WTC11 (cell line): ENCODE data around the gene KRTAP10-4. TPM values are rescaled to one million over a fixed set of nuclear protein-coding genes. Genes with fewer than 3 reads are reported as not detected.

Experiments
- ATAC-seq: fragments of 200-7000 bp; cut with Tn5 transposase; 2 replicates; pipeline ENCODE4 v1.10.0; 2021; ENCODE audit warnings: mild to moderate bottlenecking, moderate library complexity
- CTCF ChIA-PET: fragments of 300-600 bp; sonication (Branson Sonifier 250); formaldehyde crosslinking; loops from one replicate; lab custom pipeline; 2021; ENCODE audit warnings: antibody characterized with exemption; lab: Charles Lee
- POLR2A ChIA-PET: fragments of 350-600 bp; sonication (Branson Sonifier 250); formaldehyde crosslinking; loops from one replicate; lab custom pipeline; 2021; ENCODE audit warnings: antibody characterized with exemption; lab: Charles Lee
- DNase-seq: peaks from one replicate; pipeline ENCODE4 v3.0.0; 2021; ENCODE audit warnings: low spot score
- H3K27ac Mint-ChIP-seq: 2 replicates; pipeline ENCODE4 v1.8.0; 2021; ENCODE audit warnings: mixed read lengths
- H3K27me3 Mint-ChIP-seq: 2 replicates; pipeline ENCODE4 v1.8.0; 2021; ENCODE audit warnings: low read depth, mild to moderate bottlenecking, moderate library complexity, mixed read lengths
- H3K36me3 Mint-ChIP-seq: 2 replicates; pipeline ENCODE4 v1.8.0; 2021; ENCODE audit warnings: mixed read lengths
- H3K4me1 Mint-ChIP-seq: 2 replicates; pipeline ENCODE4 v1.8.0; 2022; ENCODE audit warnings: mixed read lengths
- H3K4me3 Mint-ChIP-seq: 2 replicates; pipeline ENCODE4 v1.8.0; 2021; ENCODE audit warnings: mild to moderate bottlenecking, moderate library complexity, mixed read lengths
- H3K9me3 Mint-ChIP-seq: 2 replicates; pipeline ENCODE4 v1.8.0; 2021; ENCODE audit warnings: mixed read lengths
- CREM ChIP-seq: sonication (generic); formaldehyde crosslinking; IDR thresholded peaks from 2 replicates; pipeline ENCODE4 v1.8.1; 2022; ENCODE audit warnings: mild to moderate bottlenecking, missing genetic modification reagents, moderate library complexity
- EMX1 ChIP-seq: fragments of 250-450 bp; sonication (Bioruptor Pico); IDR thresholded peaks from 2 replicates; pipeline ENCODE4 v1.8.0; 2021; ENCODE audit warnings: mild to moderate bottlenecking
- FOXJ3 ChIP-seq: sonication (generic); formaldehyde crosslinking; IDR thresholded peaks from 2 replicates; pipeline ENCODE4 v1.9.0; 2021; ENCODE audit warnings: missing genetic modification reagents, mild to moderate bottlenecking, borderline replicate concordance
- GRHL2 ChIP-seq: fragments of 250-450 bp; sonication (Bioruptor Pico); IDR thresholded peaks from 2 replicates; pipeline ENCODE4 v1.8.0; 2022; ENCODE audit warnings: mild to moderate bottlenecking, moderate library complexity; ENCODE audit not compliant: insufficient replicate concordance, severe bottlenecking
- JAZF1 ChIP-seq: fragments of 250-450 bp; sonication (Bioruptor Pico); IDR thresholded peaks from 2 replicates; pipeline ENCODE4 v1.9.0; 2021; ENCODE audit warnings: moderate library complexity, mild to moderate bottlenecking, inconsistent platforms
- JUN ChIP-seq: sonication (generic); formaldehyde crosslinking; IDR thresholded peaks from 2 replicates; pipeline ENCODE4 v1.8.0; 2023; ENCODE audit warnings: mild to moderate bottlenecking, missing genetic modification reagents
- MXD4 ChIP-seq: fragments of 250-450 bp; sonication (Bioruptor Pico); IDR thresholded peaks from 2 replicates; pipeline ENCODE4 v1.8.0; 2021; ENCODE audit warnings: mild to moderate bottlenecking, moderate library complexity, borderline replicate concordance
- NFATC4 ChIP-seq: fragments of 250-450 bp; sonication (Bioruptor Pico); IDR thresholded peaks from 2 replicates; pipeline ENCODE4 v1.9.0; 2021; ENCODE audit warnings: mild to moderate bottlenecking
- NR3C1 ChIP-seq: sonication (generic); formaldehyde crosslinking; conservative IDR thresholded peaks from 2 replicates; pipeline ENCODE4 v1.8.1; 2023; ENCODE audit warnings: low read depth, mild to moderate bottlenecking, missing genetic modification reagents
- TP53 ChIP-seq: sonication (generic); formaldehyde crosslinking; IDR thresholded peaks from 2 replicates; pipeline ENCODE4 v1.8.1; 2023; ENCODE audit warnings: mild to moderate bottlenecking, missing genetic modification reagents
- ZNF671 ChIP-seq: fragments of 250-450 bp; sonication (Bioruptor Pico); IDR thresholded peaks from 2 replicates; pipeline ENCODE4 v1.8.0; 2021; ENCODE audit warnings: mild to moderate bottlenecking
- total RNA-seq: library from RNA; stranded (reverse); gene quantifications from 3 replicates; pipeline ENCODE4 v1.2.3, GENCODE V29; 2021
- TF ChIP-seq, protein P1 (sequence below): sonication (generic); formaldehyde crosslinking; IDR thresholded peaks from 2 replicates; pipeline ENCODE4 v1.8.0; 2022; ENCODE audit warnings: missing genetic modification reagents
- TF ChIP-seq, protein P2 (sequence below): fragments of 250-450 bp; sonication (Bioruptor Pico); conservative IDR thresholded peaks from 2 replicates; pipeline ENCODE4 v1.9.0; 2021; ENCODE audit warnings: mild to moderate bottlenecking
- TF ChIP-seq, protein P3 (sequence below): sonication (generic); formaldehyde crosslinking; IDR thresholded peaks from 2 replicates; pipeline ENCODE4 v1.8.1; 2023; ENCODE audit warnings: mild to moderate bottlenecking, moderate library complexity, missing genetic modification reagents
- TF ChIP-seq, protein P4 (sequence below): sonication (generic); formaldehyde crosslinking; IDR thresholded peaks from 2 replicates; pipeline ENCODE4 v1.8.1; 2023; ENCODE audit warnings: mild to moderate bottlenecking, missing genetic modification reagents, moderate library complexity
- TF ChIP-seq, protein P5 (sequence below): sonication (generic); formaldehyde crosslinking; IDR thresholded peaks from 2 replicates; pipeline ENCODE4 v1.8.1; 2023; ENCODE audit warnings: mild to moderate bottlenecking, missing genetic modification reagents
- TF ChIP-seq, protein P6 (sequence below): sonication (generic); formaldehyde crosslinking; IDR thresholded peaks from 2 replicates; pipeline ENCODE4 v1.8.0; 2023; ENCODE audit warnings: mild to moderate bottlenecking, missing genetic modification reagents
- TF ChIP-seq, protein P7 (sequence below): sonication (generic); formaldehyde crosslinking; IDR thresholded peaks from 2 replicates; pipeline ENCODE4 v1.8.1; 2022; ENCODE audit warnings: low read depth, mild to moderate bottlenecking, moderate library complexity, missing genetic modification reagents, borderline replicate concordance

The KRTAP10-4 gene
- total RNA-seq, 1 experiment from 2014 or later = not detected

DNA sequence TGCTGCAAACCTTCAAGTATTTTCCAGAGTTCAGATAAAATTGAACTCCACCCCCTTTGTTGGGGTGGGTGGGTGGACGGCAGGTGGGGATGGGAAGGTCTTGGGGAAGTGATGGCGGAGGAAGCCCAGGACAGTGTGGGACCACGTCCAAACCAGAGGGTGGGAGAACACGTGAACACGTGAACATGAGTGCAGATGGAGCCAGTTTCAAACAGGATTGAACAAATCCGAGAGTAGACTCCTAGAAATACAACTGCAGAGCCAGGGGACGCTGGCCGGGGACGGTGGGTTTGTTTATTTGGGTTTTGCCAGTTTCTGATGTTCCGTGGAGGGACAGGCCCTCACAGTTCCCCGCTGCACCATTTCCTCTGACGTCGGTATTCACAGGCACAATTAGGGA is 25.1 kb upstream of the KRTAP10-4 start:
- no peak for DNase-seq
- peaks cover 20% of the 10 kb centered on the region for H3K9me3 Mint-ChIP-seq
- TF ChIP-seq NR3C1 (CRISPR knock-in tag) (no peak), EMX1 (CRISPR knock-in tag) (no peak), CREM (CRISPR knock-in tag) (no peak), MXD4 (CRISPR knock-in tag) (no peak), JUN (no peak), JAZF1 (CRISPR knock-in tag) (no peak), ZNF671 (no peak), TP53 (no peak), FOXJ3 (CRISPR knock-in tag) (no peak), GRHL2 (CRISPR knock-in tag) (no peak), NFATC4 (CRISPR knock-in tag) (no peak)
- TF ChIP-seq, protein P1, sequence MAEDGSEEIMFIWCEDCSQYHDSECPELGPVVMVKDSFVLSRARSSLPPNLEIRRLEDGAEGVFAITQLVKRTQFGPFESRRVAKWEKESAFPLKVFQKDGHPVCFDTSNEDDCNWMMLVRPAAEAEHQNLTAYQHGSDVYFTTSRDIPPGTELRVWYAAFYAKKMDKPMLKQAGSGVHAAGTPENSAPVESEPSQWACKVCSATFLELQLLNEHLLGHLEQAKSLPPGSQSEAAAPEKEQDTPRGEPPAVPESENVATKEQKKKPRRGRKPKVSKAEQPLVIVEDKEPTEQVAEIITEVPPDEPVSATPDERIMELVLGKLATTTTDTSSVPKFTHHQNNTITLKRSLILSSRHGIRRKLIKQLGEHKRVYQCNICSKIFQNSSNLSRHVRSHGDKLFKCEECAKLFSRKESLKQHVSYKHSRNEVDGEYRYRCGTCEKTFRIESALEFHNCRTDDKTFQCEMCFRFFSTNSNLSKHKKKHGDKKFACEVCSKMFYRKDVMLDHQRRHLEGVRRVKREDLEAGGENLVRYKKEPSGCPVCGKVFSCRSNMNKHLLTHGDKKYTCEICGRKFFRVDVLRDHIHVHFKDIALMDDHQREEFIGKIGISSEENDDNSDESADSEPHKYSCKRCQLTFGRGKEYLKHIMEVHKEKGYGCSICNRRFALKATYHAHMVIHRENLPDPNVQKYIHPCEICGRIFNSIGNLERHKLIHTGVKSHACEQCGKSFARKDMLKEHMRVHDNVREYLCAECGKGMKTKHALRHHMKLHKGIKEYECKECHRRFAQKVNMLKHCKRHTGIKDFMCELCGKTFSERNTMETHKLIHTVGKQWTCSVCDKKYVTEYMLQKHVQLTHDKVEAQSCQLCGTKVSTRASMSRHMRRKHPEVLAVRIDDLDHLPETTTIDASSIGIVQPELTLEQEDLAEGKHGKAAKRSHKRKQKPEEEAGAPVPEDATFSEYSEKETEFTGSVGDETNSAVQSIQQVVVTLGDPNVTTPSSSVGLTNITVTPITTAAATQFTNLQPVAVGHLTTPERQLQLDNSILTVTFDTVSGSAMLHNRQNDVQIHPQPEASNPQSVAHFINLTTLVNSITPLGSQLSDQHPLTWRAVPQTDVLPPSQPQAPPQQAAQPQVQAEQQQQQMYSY (CRISPR knock-in tag) = no peak
- TF ChIP-seq, protein P2, sequence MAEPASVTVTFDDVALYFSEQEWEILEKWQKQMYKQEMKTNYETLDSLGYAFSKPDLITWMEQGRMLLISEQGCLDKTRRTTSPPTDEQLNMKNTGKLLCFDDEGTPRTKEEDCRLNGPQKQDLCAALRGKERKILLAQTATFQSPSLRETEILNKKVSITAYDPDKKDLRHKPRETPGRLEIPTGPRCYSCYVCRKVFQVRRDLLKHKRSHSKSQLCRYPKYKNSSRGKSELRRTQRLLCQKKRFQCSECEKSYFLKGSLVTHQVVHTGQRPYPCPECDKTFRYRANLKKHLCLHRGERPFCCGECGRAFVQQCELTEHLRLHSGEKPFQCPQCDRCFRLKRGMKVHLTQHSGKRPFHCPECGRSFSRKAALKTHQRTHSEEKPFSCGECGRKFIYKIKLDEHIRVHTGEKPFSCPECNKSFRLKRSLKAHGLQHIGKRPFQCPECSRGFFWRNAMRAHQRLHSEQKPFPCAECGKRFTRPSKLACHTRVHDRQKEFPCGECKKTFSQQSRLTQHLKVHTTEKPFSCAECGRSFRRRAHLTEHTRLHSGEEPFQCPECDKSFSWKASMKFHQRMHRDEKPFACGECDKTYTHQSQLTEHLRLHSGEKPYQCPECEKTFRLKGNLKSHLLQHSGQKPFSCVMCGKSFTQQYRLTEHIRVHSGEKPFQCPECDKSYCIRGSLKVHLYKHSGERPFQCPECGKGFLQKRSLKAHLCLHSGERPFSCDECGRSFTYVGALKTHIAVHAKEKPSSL = no peak
- TF ChIP-seq, protein P3, sequence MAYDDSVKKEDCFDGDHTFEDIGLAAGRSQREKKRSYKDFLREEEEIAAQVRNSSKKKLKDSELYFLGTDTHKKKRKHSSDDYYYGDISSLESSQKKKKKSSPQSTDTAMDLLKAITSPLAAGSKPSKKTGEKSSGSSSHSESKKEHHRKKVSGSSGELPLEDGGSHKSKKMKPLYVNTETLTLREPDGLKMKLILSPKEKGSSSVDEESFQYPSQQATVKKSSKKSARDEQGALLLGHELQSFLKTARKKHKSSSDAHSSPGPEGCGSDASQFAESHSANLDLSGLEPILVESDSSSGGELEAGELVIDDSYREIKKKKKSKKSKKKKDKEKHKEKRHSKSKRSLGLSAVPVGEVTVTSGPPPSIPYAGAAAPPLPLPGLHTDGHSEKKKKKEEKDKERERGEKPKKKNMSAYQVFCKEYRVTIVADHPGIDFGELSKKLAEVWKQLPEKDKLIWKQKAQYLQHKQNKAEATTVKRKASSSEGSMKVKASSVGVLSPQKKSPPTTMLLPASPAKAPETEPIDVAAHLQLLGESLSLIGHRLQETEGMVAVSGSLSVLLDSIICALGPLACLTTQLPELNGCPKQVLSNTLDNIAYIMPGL (CRISPR knock-in tag) = no peak
- TF ChIP-seq, protein P4, sequence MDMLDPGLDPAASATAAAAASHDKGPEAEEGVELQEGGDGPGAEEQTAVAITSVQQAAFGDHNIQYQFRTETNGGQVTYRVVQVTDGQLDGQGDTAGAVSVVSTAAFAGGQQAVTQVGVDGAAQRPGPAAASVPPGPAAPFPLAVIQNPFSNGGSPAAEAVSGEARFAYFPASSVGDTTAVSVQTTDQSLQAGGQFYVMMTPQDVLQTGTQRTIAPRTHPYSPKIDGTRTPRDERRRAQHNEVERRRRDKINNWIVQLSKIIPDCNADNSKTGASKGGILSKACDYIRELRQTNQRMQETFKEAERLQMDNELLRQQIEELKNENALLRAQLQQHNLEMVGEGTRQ (CRISPR knock-in tag) = no peak
- TF ChIP-seq, protein P5, sequence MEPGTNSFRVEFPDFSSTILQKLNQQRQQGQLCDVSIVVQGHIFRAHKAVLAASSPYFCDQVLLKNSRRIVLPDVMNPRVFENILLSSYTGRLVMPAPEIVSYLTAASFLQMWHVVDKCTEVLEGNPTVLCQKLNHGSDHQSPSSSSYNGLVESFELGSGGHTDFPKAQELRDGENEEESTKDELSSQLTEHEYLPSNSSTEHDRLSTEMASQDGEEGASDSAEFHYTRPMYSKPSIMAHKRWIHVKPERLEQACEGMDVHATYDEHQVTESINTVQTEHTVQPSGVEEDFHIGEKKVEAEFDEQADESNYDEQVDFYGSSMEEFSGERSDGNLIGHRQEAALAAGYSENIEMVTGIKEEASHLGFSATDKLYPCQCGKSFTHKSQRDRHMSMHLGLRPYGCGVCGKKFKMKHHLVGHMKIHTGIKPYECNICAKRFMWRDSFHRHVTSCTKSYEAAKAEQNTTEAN (CRISPR knock-in tag) = no peak
- TF ChIP-seq, protein P6, sequence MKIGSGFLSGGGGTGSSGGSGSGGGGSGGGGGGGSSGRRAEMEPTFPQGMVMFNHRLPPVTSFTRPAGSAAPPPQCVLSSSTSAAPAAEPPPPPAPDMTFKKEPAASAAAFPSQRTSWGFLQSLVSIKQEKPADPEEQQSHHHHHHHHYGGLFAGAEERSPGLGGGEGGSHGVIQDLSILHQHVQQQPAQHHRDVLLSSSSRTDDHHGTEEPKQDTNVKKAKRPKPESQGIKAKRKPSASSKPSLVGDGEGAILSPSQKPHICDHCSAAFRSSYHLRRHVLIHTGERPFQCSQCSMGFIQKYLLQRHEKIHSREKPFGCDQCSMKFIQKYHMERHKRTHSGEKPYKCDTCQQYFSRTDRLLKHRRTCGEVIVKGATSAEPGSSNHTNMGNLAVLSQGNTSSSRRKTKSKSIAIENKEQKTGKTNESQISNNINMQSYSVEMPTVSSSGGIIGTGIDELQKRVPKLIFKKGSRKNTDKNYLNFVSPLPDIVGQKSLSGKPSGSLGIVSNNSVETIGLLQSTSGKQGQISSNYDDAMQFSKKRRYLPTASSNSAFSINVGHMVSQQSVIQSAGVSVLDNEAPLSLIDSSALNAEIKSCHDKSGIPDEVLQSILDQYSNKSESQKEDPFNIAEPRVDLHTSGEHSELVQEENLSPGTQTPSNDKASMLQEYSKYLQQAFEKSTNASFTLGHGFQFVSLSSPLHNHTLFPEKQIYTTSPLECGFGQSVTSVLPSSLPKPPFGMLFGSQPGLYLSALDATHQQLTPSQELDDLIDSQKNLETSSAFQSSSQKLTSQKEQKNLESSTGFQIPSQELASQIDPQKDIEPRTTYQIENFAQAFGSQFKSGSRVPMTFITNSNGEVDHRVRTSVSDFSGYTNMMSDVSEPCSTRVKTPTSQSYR (CRISPR knock-in tag) = no peak
- TF ChIP-seq, protein P7, sequence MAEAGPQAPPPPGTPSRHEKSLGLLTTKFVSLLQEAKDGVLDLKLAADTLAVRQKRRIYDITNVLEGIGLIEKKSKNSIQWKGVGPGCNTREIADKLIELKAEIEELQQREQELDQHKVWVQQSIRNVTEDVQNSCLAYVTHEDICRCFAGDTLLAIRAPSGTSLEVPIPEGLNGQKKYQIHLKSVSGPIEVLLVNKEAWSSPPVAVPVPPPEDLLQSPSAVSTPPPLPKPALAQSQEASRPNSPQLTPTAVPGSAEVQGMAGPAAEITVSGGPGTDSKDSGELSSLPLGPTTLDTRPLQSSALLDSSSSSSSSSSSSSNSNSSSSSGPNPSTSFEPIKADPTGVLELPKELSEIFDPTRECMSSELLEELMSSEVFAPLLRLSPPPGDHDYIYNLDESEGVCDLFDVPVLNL (CRISPR knock-in tag) = no peak
- TF ChIP-seq, all 79 proteins: peak for 0
- CTCF ChIA-PET = interaction anchor here (1.3 kb wide), 1 partner anchor 245 kb away, joined by 7 read pairs; no protein-coding TSS in a partner anchor
- ATAC-seq = no peak
- Mint-ChIP-seq H3K4me3 (peak overlapping the region; percentile 14; the same call in 1 of the 2 replicates), H3K27ac (peak overlapping the region; percentile 92), H3K36me3 (peaks cover 8% of the 10 kb centered on the region), H3K4me1 (peaks cover 51% of the 10 kb centered on the region), H3K27me3 (peaks cover 5% of the 10 kb centered on the region; the same call in 1 of the 2 replicates)
- POLR2A ChIA-PET = no interaction called here
